H1 (cell line): ENCODE results near the gene CPXM2. TPM values are rescaled to one million over a fixed set of nuclear protein-coding genes. Genes with fewer than 3 reads are reported as not detected.

ENCODE experiments used
- CTCF ChIA-PET: fragments of 300-600 bp; sonication (Branson Sonifier 250); formaldehyde crosslinking; loops from one replicate; lab custom pipeline; 2021; ENCODE audit not compliant: partially characterized antibody; lab: Charles Lee
- POLR2A ChIA-PET: fragments of 300-600 bp; sonication (Branson Sonifier 250); formaldehyde crosslinking; loops from one replicate; lab custom pipeline; 2021; ENCODE audit warnings: inconsistent platforms; ENCODE audit not compliant: partially characterized antibody; lab: Charles Lee
- DNase-seq, 2 experiments: peaks; one replicate each; pipeline versions ENCODE4 v3.0.0 to v3.0.0-alpha.2; 2010 to 2022; ENCODE audit warnings: low spot score in 2 of 2, low read depth in 1 of 2, mixed read lengths in 1 of 2
- FAIRE-seq: peaks from 2 replicates; lab custom pipeline; 2011; peaks lifted over from hg19 to GRCh38; lab: Jason Lieb, UNC
- H2AFZ ChIP-seq: 2 replicates; pipeline ENCODE4 v1.8.1; 2012; ENCODE audit warnings: low read length, inconsistent platforms
- H2AK5ac ChIP-seq: 2 replicates; pipeline ENCODE4 v1.6.1; 2013; ENCODE audit warnings: low read depth, low read length
- H2BK120ac ChIP-seq: replicated peaks from 2 replicates; pipeline ENCODE3; 2013; ENCODE audit warnings: low read depth, low read length, inconsistent platforms
- H2BK12ac ChIP-seq: 2 replicates; pipeline ENCODE4 v1.6.1; 2013; ENCODE audit warnings: low read depth, low read length
- H2BK15ac ChIP-seq: 2 replicates; pipeline ENCODE4 v1.6.1; 2013; ENCODE audit warnings: low read length
- H2BK20ac ChIP-seq: 2 replicates; pipeline ENCODE4 v1.6.1; 2013; ENCODE audit warnings: low read length
- H2BK5ac ChIP-seq: 2 replicates; pipeline ENCODE4 v1.6.1; 2013; ENCODE audit warnings: low read depth, low read length
- H3K14ac ChIP-seq: 2 replicates; pipeline ENCODE4 v1.6.1; 2013; ENCODE audit warnings: inconsistent platforms; ENCODE audit not compliant: insufficient read length
- H3K18ac ChIP-seq: 2 replicates; pipeline ENCODE4 v1.6.1; 2013; ENCODE audit warnings: low read length; ENCODE audit errors: extremely low read depth
- H3K23ac ChIP-seq: 2 replicates; pipeline ENCODE4 v1.6.1; 2013; ENCODE audit warnings: inconsistent platforms; ENCODE audit not compliant: insufficient read length
- H3K23me2 ChIP-seq: 2 replicates; pipeline ENCODE4 v1.6.1; 2013; ENCODE audit warnings: low read depth, low read length
- H3K27ac ChIP-seq: 2 replicates; pipeline ENCODE4 v1.6.1; 2011; ENCODE audit warnings: low read depth, low read length, inconsistent platforms
- H3K27me3 ChIP-seq, 4 experiments: replicated peaks in 1 of 4; 1 replicate in 1 of 4; 2 replicates in 3 of 4; pipeline versions ENCODE4 v1.6.1 to v1.8.1; 2011 to 2013; ENCODE audit warnings: low read length in 3 of 4, mild to moderate bottlenecking in 3 of 4, inconsistent platforms in 2 of 4, mixed read lengths in 2 of 4, moderate library complexity in 1 of 4; ENCODE audit not compliant: control insufficient read depth in 3 of 4, insufficient read depth in 3 of 4; ENCODE audit errors: extremely low read depth in 1 of 4
- H3K36me3 ChIP-seq, 4 experiments: 2 replicates each; pipeline versions ENCODE4 v1.6.1 to v1.8.1; 2011 to 2013; ENCODE audit warnings: mild to moderate bottlenecking in 4 of 4, low read length in 3 of 4, moderate library complexity in 2 of 4, control low read depth in 1 of 4, inconsistent platforms in 1 of 4; ENCODE audit not compliant: insufficient read depth in 4 of 4, control insufficient read depth in 2 of 4
- H3K4ac ChIP-seq: replicated peaks from 2 replicates; pipeline ENCODE3; 2013; ENCODE audit warnings: low read length, low read depth, mixed read lengths, inconsistent platforms; ENCODE audit not compliant: insufficient read length
- H3K4me1 ChIP-seq, 4 experiments: replicated peaks in 1 of 4; 1 replicate in 1 of 4; 2 replicates in 3 of 4; pipeline versions ENCODE4 v1.6.1 to v1.8.1; 2011 to 2013; ENCODE audit warnings: low read length in 3 of 4, inconsistent platforms in 2 of 4, mixed read lengths in 1 of 4; ENCODE audit not compliant: insufficient read depth in 4 of 4, control insufficient read depth in 3 of 4
- H3K4me2 ChIP-seq, 2 experiments: 2 replicates each; pipeline versions ENCODE4 v1.6.1 to v1.8.1; 2011 to 2013; ENCODE audit warnings: low read depth in 2 of 2, low read length in 2 of 2, control low read depth in 1 of 2, inconsistent platforms in 1 of 2, mild to moderate bottlenecking in 1 of 2; ENCODE audit not compliant: insufficient read depth in 1 of 2
- H3K4me3 ChIP-seq, 4 experiments: fragments of 200-600, 300-600 bp in 1 of 4; sonication (generic), shearing (Covaris generic), sonication (Bioruptor Twin) in 1 of 4; 2 replicates each; pipeline versions ENCODE4 v1.5.1 to v1.8.1; 2011 to 2016; ENCODE audit warnings: low read length in 4 of 4, low read depth in 3 of 4, control low read depth in 2 of 4, inconsistent platforms in 2 of 4, mild to moderate bottlenecking in 2 of 4, mixed read lengths in 1 of 4, moderate library complexity in 1 of 4; ENCODE audit not compliant: insufficient read depth in 2 of 4; ENCODE audit errors: extremely low read depth in 1 of 4
- H3K56ac ChIP-seq: replicated peaks from 2 replicates; pipeline ENCODE3; 2013; ENCODE audit warnings: low read depth, mild to moderate bottlenecking, mixed read lengths, low read length, inconsistent platforms; ENCODE audit not compliant: insufficient read length
- H3K79me1 ChIP-seq: 2 replicates; pipeline ENCODE4 v1.6.1; 2013; ENCODE audit warnings: low read depth, low read length, control low read depth
- H3K79me2 ChIP-seq, 2 experiments: 2 replicates each; pipeline versions ENCODE4 v1.6.1 to v1.8.1; 2012 to 2013; ENCODE audit warnings: low read length in 2 of 2, mild to moderate bottlenecking in 2 of 2, inconsistent platforms in 1 of 2; ENCODE audit not compliant: insufficient read depth in 2 of 2, control insufficient read depth in 1 of 2
- H3K9ac ChIP-seq, 4 experiments: replicated peaks in 1 of 4; 1 replicate in 1 of 4; 2 replicates in 3 of 4; pipeline versions ENCODE4 v1.6.1 to v1.8.1; 2011 to 2013; ENCODE audit warnings: low read depth in 3 of 4, low read length in 3 of 4, control low read depth in 2 of 4, mild to moderate bottlenecking in 2 of 4, moderate library complexity in 2 of 4, inconsistent platforms in 1 of 4; ENCODE audit errors: extremely low read depth in 1 of 4
- H3K9me3 ChIP-seq, 2 experiments: 2 replicates each; pipeline versions ENCODE4 v1.6.1 to v1.8.1; 2012 to 2013; ENCODE audit warnings: mild to moderate bottlenecking in 2 of 2, moderate library complexity in 2 of 2, control low read depth in 1 of 2, inconsistent platforms in 1 of 2, low read depth in 1 of 2, low read length in 1 of 2, mixed read lengths in 1 of 2; ENCODE audit not compliant: insufficient read depth in 2 of 2
- H4K20me1 ChIP-seq, 2 experiments: replicated peaks in 1 of 2; 2 replicates each; pipeline versions ENCODE3 to v1.8.1; 2011 to 2013; ENCODE audit warnings: inconsistent platforms in 2 of 2, low read length in 2 of 2, mild to moderate bottlenecking in 1 of 2; ENCODE audit not compliant: insufficient read depth in 2 of 2, control insufficient read depth in 1 of 2
- H4K5ac ChIP-seq: 2 replicates; pipeline ENCODE4 v1.6.1; 2013; ENCODE audit warnings: low read length, low read depth, mixed read lengths, inconsistent platforms; ENCODE audit not compliant: insufficient read length
- H4K8ac ChIP-seq: 2 replicates; pipeline ENCODE4 v1.8.0; 2013; ENCODE audit warnings: mild to moderate bottlenecking, moderate library complexity, low read length, inconsistent platforms; ENCODE audit not compliant: insufficient read depth; ENCODE audit errors: extremely low read depth
- H4K91ac ChIP-seq: replicated peaks from 2 replicates; pipeline ENCODE3; 2013; ENCODE audit warnings: low read length, mixed read lengths, inconsistent platforms; ENCODE audit not compliant: insufficient read length
- BRCA1 ChIP-seq: IDR thresholded peaks from 2 replicates; pipeline ENCODE4 v1.6.1; 2012; ENCODE audit warnings: low read depth, low read length, improper control_type of control experiment
- CHD1 ChIP-seq: IDR thresholded peaks from 2 replicates; pipeline ENCODE4 v1.6.1; 2012; ENCODE audit warnings: low read depth, low read length, improper control_type of control experiment
- FOSL1 ChIP-seq: IDR thresholded peaks from 2 replicates; pipeline ENCODE4 v1.6.1; 2011; ENCODE audit warnings: mild to moderate bottlenecking, low read depth, low read length, moderate library complexity; ENCODE audit not compliant: insufficient read depth
- GABPA ChIP-seq: IDR thresholded peaks from 2 replicates; pipeline ENCODE4 v1.6.1; 2011; ENCODE audit warnings: mild to moderate bottlenecking, low read length, moderate library complexity, borderline replicate concordance; ENCODE audit not compliant: insufficient read depth
- GTF2F1 ChIP-seq: IDR thresholded peaks from 2 replicates; pipeline ENCODE4 v1.6.1; 2012; ENCODE audit warnings: low read depth, low read length, improper control_type of control experiment, borderline replicate concordance
- HDAC2 ChIP-seq, 2 experiments: fragments of 300-600 bp in 1 of 2; sonication (generic) in 1 of 2; IDR thresholded peaks; 2 replicates each; pipeline ENCODE4 v1.6.1; 2011 to 2012; ENCODE audit warnings: low read depth in 2 of 2, low read length in 2 of 2, mild to moderate bottlenecking in 2 of 2, moderate library complexity in 2 of 2, borderline replicate concordance in 1 of 2, inconsistent platforms in 1 of 2
- HDAC6 ChIP-seq: IDR thresholded peaks from one replicate; pipeline ENCODE4 v1.7.1; 2012; ENCODE audit warnings: low read depth, mild to moderate bottlenecking, inconsistent platforms, low read length, moderate library complexity
- JUND ChIP-seq: IDR thresholded peaks from 2 replicates; pipeline ENCODE4 v1.6.1; 2011; ENCODE audit warnings: mild to moderate bottlenecking, improper control_type of control experiment, low read length
- KDM1A ChIP-seq: fragments of 200-600, 300-600 bp; sonication (generic); IDR thresholded peaks from 2 replicates; pipeline ENCODE4 v1.7.1; 2016; ENCODE audit warnings: mild to moderate bottlenecking, low read length, borderline replicate concordance
- POLR2A ChIP-seq, 2 experiments: IDR thresholded peaks; 1 replicate in 1 of 2; 2 replicates in 1 of 2; pipeline ENCODE4 v1.6.1; 2011; ENCODE audit warnings: low read depth in 2 of 2, low read length in 2 of 2, mild to moderate bottlenecking in 2 of 2; ENCODE audit errors: control extremely low read depth in 1 of 2
- RAD21 ChIP-seq, 2 experiments: IDR thresholded peaks in 1 of 2; conservative IDR thresholded peaks in 1 of 2; 2 replicates each; pipeline ENCODE4 v1.6.1; 2011; ENCODE audit warnings: low read depth in 2 of 2, low read length in 2 of 2, improper control_type of control experiment in 1 of 2, inconsistent platforms in 1 of 2, mild to moderate bottlenecking in 1 of 2, moderate library complexity in 1 of 2
- SIRT6 ChIP-seq: IDR thresholded peaks from one replicate; pipeline ENCODE4 v1.7.1; 2012; ENCODE audit warnings: low read length, inconsistent platforms
- TAF1 ChIP-seq: IDR thresholded peaks from 2 replicates; pipeline ENCODE4 v1.6.1; 2011; ENCODE audit warnings: mild to moderate bottlenecking, low read depth, low read length
- WGBS, 2 experiments: shearing (Covaris generic) in 1 of 2; methylation state at CpG; one replicate each; pipeline versions ENCODE4 v1.1.6 to v1.1.7; 2013 to 2015; ENCODE audit warnings: low lambda C conversion rate in 2 of 2, mixed read lengths in 2 of 2, inconsistent platforms in 1 of 2, low coverage in 1 of 2, missing lambda C conversion rate in 1 of 2; ENCODE audit not compliant: insufficient replicate concordance in 2 of 2, insufficient coverage in 1 of 2, insufficient read length in 1 of 2; ENCODE audit errors: extremely low coverage in 1 of 2, missing lambda C conversion rate in 1 of 2; 5-methylcytosine and 5-hydroxymethylcytosine counted together
- polyA plus RNA-seq, 7 experiments: library from polyadenylated mRNA; depleted of rRNA in 3 of 7; stranded (reverse) in 5 of 7; unstranded in 2 of 7; fragments of >200 nt in 5 of 7; fragments of 200-250 nt in 2 of 7; gene quantifications; 1 replicate in 5 of 7; 2 replicates in 1 of 7; 4 replicates in 1 of 7; pipeline versions ENCODE4 v1.2.1 to v1.2.3, GENCODE V29; 2011 to 2013; ENCODE audit warnings: missing spikeins in 2 of 7, mixed read lengths in 2 of 7
- total RNA-seq: library from RNA; stranded (reverse); fragmentation: NEBNext Ultra II Directional; extraction: Animal tissue kit (Norgen Biotek cat#: 25700); gene quantifications from 2 replicates; pipeline ENCODE4 v1.2.1, GENCODE V29; 2021
- TF ChIP-seq, protein P1 (sequence below): IDR thresholded peaks from 2 replicates; pipeline ENCODE4 v1.6.1; 2012; ENCODE audit warnings: inconsistent platforms

Gene CPXM2
- total and polyA plus RNA-seq, 2 of the 8 experiments (the other 6 are each of a cell fraction or from before 2014, with no cell fraction given) = 2.4 to 2.9 TPM

DNA sequence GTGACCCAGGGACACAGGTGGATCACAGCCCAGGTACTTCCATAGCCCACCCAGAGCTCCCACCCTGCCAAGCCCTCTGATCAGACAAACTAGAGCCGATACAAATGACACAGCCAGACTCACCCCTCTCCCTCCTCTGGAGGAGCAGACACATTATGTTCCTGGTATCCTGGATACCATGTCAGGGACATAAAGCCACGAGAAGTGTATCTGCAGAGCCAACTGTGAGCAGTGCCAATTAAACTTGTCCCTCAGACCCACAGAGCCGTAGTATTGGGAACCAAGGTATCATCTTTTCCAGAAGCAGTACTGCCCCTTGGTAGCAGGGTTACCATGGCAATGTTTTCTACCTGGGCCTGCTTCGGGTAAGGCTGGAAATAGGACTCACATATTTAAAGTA lies 47.3 kb upstream of the CPXM2 start:
- H4K91ac ChIP-seq = no peak overlapping the region
- H3K14ac ChIP-seq = no peak overlapping the region
- no peaks in the 10 kb centered on the region for H3K79me1 ChIP-seq
- 0 out of 7 replicates have a peak, but pooled peaks cover 0 to 2% (median 0%) of the 10 kb centered on the region in 4 experiments for H3K27me3 ChIP-seq
- H4K8ac ChIP-seq = no peak overlapping the region
- no peak overlapping the region for H3K18ac ChIP-seq
- peaks cover 0 to 2% of the 10 kb centered on the region in 2 experiments; a peak in 1 of 4 replicates for H3K9me3 ChIP-seq
- no peak overlapping the region for H3K4me2 ChIP-seq
- H3K79me2 ChIP-seq = no peaks in the 10 kb centered on the region
- H4K5ac ChIP-seq = no peak overlapping the region
- ChIA-PET POLR2A (no interaction called here), CTCF (interaction anchor here (1.3 kb wide), 1 partner anchor 366 kb away, joined by 3 read pairs; no protein-coding TSS in a partner anchor)
- peaks cover 5% of the 10 kb centered on the region; the same call in 1 of the 2 replicates for H3K23me2 ChIP-seq
- DNase-seq (no peak), FAIRE-seq (no peak)
- H4K20me1 ChIP-seq = peaks cover 0 to 4% of the 10 kb centered on the region in 2 experiments
- H3K4me1 ChIP-seq = no peaks in the 10 kb centered on the region
- no peaks in the 10 kb centered on the region for H3K36me3 ChIP-seq
- H2BK12ac ChIP-seq = no peak overlapping the region
- no peak overlapping the region for H2BK15ac ChIP-seq
- no peak overlapping the region for H2BK5ac ChIP-seq
- H2BK20ac ChIP-seq = no peak overlapping the region
- H3K9ac ChIP-seq = no peak overlapping the region
- WGBS, 2 experiments = 93% methylated on average over 4 of the region's 4 CpGs; no CpG with 5 or more reads in 1 of the 2 experiments
- H2AFZ ChIP-seq = no peak overlapping the region
- H2BK120ac ChIP-seq = no peak overlapping the region
- no peak overlapping the region for H3K56ac ChIP-seq
- no peak overlapping the region for H3K23ac ChIP-seq
- H3K4ac ChIP-seq = no peak overlapping the region
- no peak overlapping the region for H2AK5ac ChIP-seq
- no peak overlapping the region for H3K27ac ChIP-seq
- no peak overlapping the region for H3K4me3 ChIP-seq
- no peak for TF ChIP-seq RAD21 (IDR thresholded peaks at IDR 0.05 in 1 of 2, conservative IDR thresholded peaks at IDR 0.05 in 1 of 2; ENCODE audit: low read depth in 2 of 2, low read length in 2 of 2)
- no peak for TF ChIP-seq POLR2A (IDR thresholded peaks at IDR 0.05; ENCODE audit: control extremely low read depth in 1 of 2, low read depth in 2 of 2, low read length in 2 of 2)
- no peak for TF ChIP-seq GTF2F1
- TF ChIP-seq, protein P1, sequence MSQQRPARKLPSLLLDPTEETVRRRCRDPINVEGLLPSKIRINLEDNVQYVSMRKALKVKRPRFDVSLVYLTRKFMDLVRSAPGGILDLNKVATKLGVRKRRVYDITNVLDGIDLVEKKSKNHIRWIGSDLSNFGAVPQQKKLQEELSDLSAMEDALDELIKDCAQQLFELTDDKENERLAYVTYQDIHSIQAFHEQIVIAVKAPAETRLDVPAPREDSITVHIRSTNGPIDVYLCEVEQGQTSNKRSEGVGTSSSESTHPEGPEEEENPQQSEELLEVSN = no peak
- TF ChIP-seq KDM1A = no peak
- no peak for TF ChIP-seq SIRT6
- no peak for TF ChIP-seq HDAC2 (IDR thresholded peaks at IDR 0.05; ENCODE audit: borderline replicate concordance in 1 of 2, low read depth in 2 of 2, low read length in 2 of 2)
- no peak for TF ChIP-seq FOSL1
- no peak for TF ChIP-seq CHD1
- no peak for TF ChIP-seq TAF1
- no peak for TF ChIP-seq HDAC6
- TF ChIP-seq GABPA = no peak
- no peak for TF ChIP-seq BRCA1
- no peak for TF ChIP-seq JUND
